ENCODE measurements around the gene EDIL3.
"Not testable (repeated sequence)": the region's sequence is repeated elsewhere in the genome, so short reads cannot be mapped to it uniquely, and the experiment has no call there.

Gene EDIL3

GRCh38 chr5:84378420-84378819, 6.3 kb downstream of the EDIL3 start:
- no peak for DNase-seq

GRCh38 chr5:84376346-84376745, 8.3 kb downstream of the EDIL3 start:
- no peak for DNase-seq

GRCh38 chr5:84374568-84374967, 10.1 kb downstream of the EDIL3 start:
- no peak for DNase-seq

- DNase-seq: no peak
Observed at GRCh38 chr5:84373506-84373905, 11.2 kb downstream of the EDIL3 start.

- no peak for DNase-seq
Observed at GRCh38 chr5:84372066-84372695, 12.5 kb downstream of the EDIL3 start.

GRCh38 chr5:84370176-84370575, 14.5 kb downstream of the EDIL3 start:
- no peak for DNase-seq

GRCh38 chr5:84364043-84364442, 20.6 kb downstream of the EDIL3 start:
- DNase-seq: no peak

- DNase-seq: no peak
Observed at GRCh38 chr5:84362061-84362720, 22.5 kb downstream of the EDIL3 start.

GRCh38 chr5:84361572-84361971, 23.1 kb downstream of the EDIL3 start:
- no peak for DNase-seq

GRCh38 chr5:84360056-84360455, 24.6 kb downstream of the EDIL3 start:
- DNase-seq: no peak

- DNase-seq: no peak
Observed at GRCh38 chr5:84354101-84354500, 30.6 kb downstream of the EDIL3 start.

- no peak for DNase-seq
Observed at GRCh38 chr5:84344788-84345187, 39.9 kb downstream of the EDIL3 start.

- DNase-seq: no peak
Observed at GRCh38 chr5:84343171-84343570, 41.5 kb downstream of the EDIL3 start.

- no peak for DNase-seq
Observed at GRCh38 chr5:84332106-84332505, 52.6 kb downstream of the EDIL3 start.

GRCh38 chr5:84327591-84327990, 57.1 kb downstream of the EDIL3 start:
- no peak for DNase-seq

- DNase-seq: no peak
Observed at GRCh38 chr5:84322646-84323045, 62.0 kb downstream of the EDIL3 start.

GRCh38 chr5:84317826-84318225, 66.9 kb downstream of the EDIL3 start:
- not testable (repeated sequence) for DNase-seq

GRCh38 chr5:84312280-84312679, 72.4 kb downstream of the EDIL3 start:
- DNase-seq: not testable (repeated sequence)

- DNase-seq: not testable (repeated sequence)
Observed at GRCh38 chr5:84309850-84310249, 74.8 kb downstream of the EDIL3 start.

- DNase-seq: no peak
Observed at GRCh38 chr5:84306601-84307000, 78.1 kb downstream of the EDIL3 start.

- no peak for DNase-seq
Observed at GRCh38 chr5:84304599-84304998, 80.1 kb downstream of the EDIL3 start.

GRCh38 chr5:84303315-84303714, 81.4 kb downstream of the EDIL3 start:
- DNase-seq: no peak

GRCh38 chr5:84301535-84301934, 83.1 kb downstream of the EDIL3 start:
- no peak for DNase-seq

- DNase-seq: no peak
Observed at GRCh38 chr5:84299959-84300358, 84.7 kb downstream of the EDIL3 start.

GRCh38 chr5:84298628-84299027, 86.1 kb downstream of the EDIL3 start:
- DNase-seq: no peak
